ENCODE data around the gene CXXC5. TPM values are rescaled to one million over a fixed set of nuclear protein-coding genes. Genes with fewer than 3 reads are reported as not detected.

Gene CXXC5
- total RNA-seq, 4 donors from 2014 or later = 26.5 to 50.7 (median 36.2) TPM

- peak overlapping the region; percentile 78 to 90 (median 85) for H3K27ac ChIP-seq
- TF ChIP-seq CTCF (IDR thresholded peaks at IDR 0.05) = no peak
- no peak for TF ChIP-seq EP300 (IDR thresholded peaks at IDR 0.05; ENCODE audit: low read depth)
- no peak for TF ChIP-seq POLR2A (IDR thresholded peaks at IDR 0.05)
- TF ChIP-seq POLR2AphosphoS5 (IDR thresholded peaks at IDR 0.05) = no peak
- intact Hi-C loops (cut with DNase I; ENCODE audit: low total_unique reads) = no loop called here
- H3K27me3 ChIP-seq = no peaks in the 10 kb centered on the region
- 64% methylated on average over 23 of the region's 23 CpGs; no CpG with 5 or more reads in 1 of the 2 donors for WGBS, 2 donors (ENCODE audit: low coverage in 1 of 2)
- peaks cover 13 to 50% (median 31%) of the 10 kb centered on the region in 4 donors for H3K4me1 ChIP-seq
- H3K36me3 ChIP-seq = no peaks in the 10 kb centered on the region
- H3K4me3 ChIP-seq = peak overlapping the region in 1 of 4 donors; percentile 9
- H3K9me3 ChIP-seq = no peaks in the 10 kb centered on the region
- peak; percentile 63 for DNase-seq
- in situ Hi-C loops (cut with MboI; ENCODE audit: low pct_ligation_motif_present in 1 of 4, low pct_unique_long_range_greater_than_20kb in 1 of 4, low sequenced_read_pairs in 3 of 4) = no loop called here
Observed at GRCh38 chr5:139669662-139670368, 21.7 kb downstream of the CXXC5 start.

GRCh38 chr5:139670369-139671095, 22.4 kb downstream of the CXXC5 start:
- TF ChIP-seq POLR2AphosphoS5 (IDR thresholded peaks at IDR 0.05) = peak in 1 of 3 donors; percentile 38
- no peak for TF ChIP-seq CTCF (IDR thresholded peaks at IDR 0.05)
- DNase-seq = peak; percentile 76
- no peaks in the 10 kb centered on the region for H3K36me3 ChIP-seq
- in situ Hi-C loops (cut with MboI; ENCODE audit: low pct_ligation_motif_present in 1 of 4, low pct_unique_long_range_greater_than_20kb in 1 of 4, low sequenced_read_pairs in 3 of 4) = no loop called here
- WGBS, 2 donors (ENCODE audit: low coverage in 1 of 2) = 80% methylated on average over 16 of the region's 16 CpGs; no CpG with 5 or more reads in 1 of the 2 donors
- no peaks in the 10 kb centered on the region for H3K27me3 ChIP-seq
- intact Hi-C loops (cut with DNase I; ENCODE audit: low total_unique reads) = no loop called here
- no peak overlapping the region for H3K4me3 ChIP-seq
- no peaks in the 10 kb centered on the region for H3K9me3 ChIP-seq
- peak overlapping the region; percentile 78 to 90 (median 85) for H3K27ac ChIP-seq
- peaks cover 17 to 50% (median 31%) of the 10 kb centered on the region in 4 donors for H3K4me1 ChIP-seq

GRCh38 chr5:139671096-139671841, 23.1 kb downstream of the CXXC5 start:
- Histone ChIP-seq H3K4me3 (no peak overlapping the region), H3K36me3 (no peaks in the 10 kb centered on the region), H3K27ac (peak overlapping the region; percentile 78 to 90 (median 85)), H3K4me1 (peaks cover 17 to 51% (median 31%) of the 10 kb centered on the region in 4 donors), H3K27me3 (no peaks in the 10 kb centered on the region), H3K9me3 (no peaks in the 10 kb centered on the region)
- DNase-seq = no peak
- intact Hi-C loops (cut with DNase I; ENCODE audit: low total_unique reads) (no loop called here), in situ Hi-C loops (cut with MboI; ENCODE audit: low pct_ligation_motif_present in 1 of 4, low pct_unique_long_range_greater_than_20kb in 1 of 4, low sequenced_read_pairs in 3 of 4) (no loop called here)
- no peak for TF ChIP-seq POLR2A (IDR thresholded peaks at IDR 0.05)
- TF ChIP-seq EP300 (IDR thresholded peaks at IDR 0.05; ENCODE audit: low read depth) = no peak
- TF ChIP-seq POLR2AphosphoS5 (IDR thresholded peaks at IDR 0.05) = no peak
- no peak for TF ChIP-seq CTCF (IDR thresholded peaks at IDR 0.05)
- 63% methylated on average over 20 of the region's 20 CpGs; no CpG with 5 or more reads in 1 of the 2 donors for WGBS, 2 donors (ENCODE audit: low coverage in 1 of 2)

- Histone ChIP-seq H3K9me3 (no peaks in the 10 kb centered on the region), H3K4me3 (no peak overlapping the region), H3K27me3 (no peaks in the 10 kb centered on the region), H3K36me3 (no peaks in the 10 kb centered on the region), H3K27ac (peak overlapping the region in 2 of 4 donors; percentile 1 to 39), H3K4me1 (peaks cover 10 to 41% (median 15%) of the 10 kb centered on the region in 4 donors)
- WGBS, 2 donors (ENCODE audit: low coverage in 1 of 2) = 85% methylated on average over 2 of the region's 4 CpGs; no CpG with 5 or more reads in 1 of the 2 donors
- TF ChIP-seq POLR2AphosphoS5 (IDR thresholded peaks at IDR 0.05) = no peak
- TF ChIP-seq EP300 (IDR thresholded peaks at IDR 0.05; ENCODE audit: low read depth) = no peak
- TF ChIP-seq POLR2A (IDR thresholded peaks at IDR 0.05) = no peak
- TF ChIP-seq CTCF (IDR thresholded peaks at IDR 0.05) = no peak
- DNase-seq = no peak
- in situ Hi-C loops (cut with MboI; ENCODE audit: low pct_ligation_motif_present in 1 of 4, low pct_unique_long_range_greater_than_20kb in 1 of 4, low sequenced_read_pairs in 3 of 4) = no loop called here
- intact Hi-C loops (cut with DNase I; ENCODE audit: low total_unique reads) = no loop called here
Observed at GRCh38 chr5:139675213-139675612, 27.1 kb downstream of the CXXC5 start.
